HG03280 (cell line): ENCODE data around the gene CDKN2B-AS1.
"Not testable (repeated sequence)": the region's sequence is repeated elsewhere in the genome, so short reads cannot be mapped to it uniquely, and the experiment has no call there.

ENCODE experiments used
- ATAC-seq: cut with Tn5 transposase; IDR thresholded peaks from one replicate; pipeline ENCODE4 v1.9.1; 2021; ENCODE audit warnings: mild to moderate bottlenecking, moderate library complexity; ENCODE audit not compliant: unreplicated experiment

The CDKN2B-AS1 gene

DNA sequence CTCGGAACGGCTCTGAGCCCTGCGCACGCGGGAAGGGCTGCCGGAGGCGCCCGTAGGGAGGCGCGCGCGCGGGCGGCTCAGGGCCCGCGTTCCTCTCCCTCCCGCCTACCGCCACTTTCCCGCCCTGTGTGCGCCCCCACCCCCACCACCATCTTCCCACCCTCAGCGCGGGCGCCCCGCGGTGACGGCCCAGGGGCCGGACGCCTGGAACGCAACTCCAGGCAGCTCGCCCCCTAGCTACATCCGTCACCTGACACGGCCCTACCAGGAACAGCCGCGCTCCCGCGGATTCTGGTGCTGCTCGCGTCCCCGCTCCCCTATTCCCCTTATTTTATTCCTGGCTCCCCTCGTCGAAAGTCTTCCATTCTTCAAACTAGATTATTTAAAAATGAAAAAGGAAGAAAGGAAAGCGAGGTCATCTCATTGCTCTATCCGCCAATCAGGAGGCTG, at the start of gene CDKN2B-AS1:
CDKN2B-AS1 (plus strand) TSS at position 236 of the 450 bp plus-strand sequence.
- ATAC-seq: peak; percentile 41

DNA sequence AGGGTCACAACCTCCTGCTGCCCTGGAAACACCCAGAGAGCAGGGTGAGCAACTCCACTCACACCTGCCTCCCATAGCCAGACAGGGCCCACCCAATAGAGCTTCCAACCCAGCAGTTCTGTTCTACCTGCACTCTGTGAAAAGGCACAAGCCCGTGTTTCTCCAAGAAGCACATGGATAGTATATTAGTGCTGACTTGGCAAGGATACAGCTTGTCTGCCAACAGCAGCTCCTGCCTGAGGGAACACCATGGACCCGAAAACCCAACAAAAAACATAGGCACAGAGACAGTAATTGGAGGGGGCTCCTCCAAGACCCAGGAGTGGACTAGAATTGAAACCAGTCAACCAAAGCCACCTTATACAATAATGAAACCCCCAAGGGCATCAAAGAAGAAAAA, 49.0 kb upstream of the CDKN2B-AS1 start:
- ATAC-seq: no peak

DNA sequence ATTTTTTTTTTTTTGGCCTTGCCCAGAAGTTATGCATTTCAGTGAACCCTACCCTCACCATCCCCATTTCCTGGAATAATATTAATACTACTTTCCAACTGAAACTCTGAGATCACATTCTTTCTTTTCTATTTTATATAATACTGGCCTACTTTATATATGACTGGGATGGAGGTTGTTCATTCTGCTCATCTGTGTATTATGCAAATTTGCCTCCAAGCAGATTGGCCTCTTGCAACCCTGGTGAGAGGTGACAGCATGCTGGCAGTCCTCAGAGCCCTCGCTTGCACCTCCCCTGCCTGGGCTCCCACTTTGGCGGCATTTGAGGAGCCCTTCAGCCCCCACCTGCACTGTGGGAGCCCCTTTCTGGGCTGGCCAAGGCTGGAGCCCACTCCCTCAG, 35.8 kb upstream of the CDKN2B-AS1 start:
- ATAC-seq: no peak

DNA sequence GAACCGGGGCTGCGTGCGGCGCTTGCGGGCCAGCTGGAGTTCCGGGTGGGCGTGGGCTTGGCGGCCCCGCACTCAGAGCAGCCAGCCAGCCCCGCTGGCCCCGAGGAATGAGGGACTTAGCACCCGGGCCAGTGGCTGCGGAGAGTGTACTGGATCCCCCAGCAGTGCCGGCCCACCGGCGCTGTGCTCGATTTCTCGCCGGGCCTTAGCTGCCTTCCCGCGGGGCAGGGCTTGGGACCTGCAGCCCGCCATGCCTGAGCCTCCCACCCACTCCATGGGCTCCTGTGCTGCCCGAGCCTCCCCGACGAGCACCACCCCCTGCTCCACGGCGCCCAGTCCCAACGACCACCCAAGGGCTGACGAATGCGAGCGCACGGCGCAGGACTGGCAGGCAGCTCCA, 35.3 kb upstream of the CDKN2B-AS1 start:
- not testable (repeated sequence) for ATAC-seq

DNA sequence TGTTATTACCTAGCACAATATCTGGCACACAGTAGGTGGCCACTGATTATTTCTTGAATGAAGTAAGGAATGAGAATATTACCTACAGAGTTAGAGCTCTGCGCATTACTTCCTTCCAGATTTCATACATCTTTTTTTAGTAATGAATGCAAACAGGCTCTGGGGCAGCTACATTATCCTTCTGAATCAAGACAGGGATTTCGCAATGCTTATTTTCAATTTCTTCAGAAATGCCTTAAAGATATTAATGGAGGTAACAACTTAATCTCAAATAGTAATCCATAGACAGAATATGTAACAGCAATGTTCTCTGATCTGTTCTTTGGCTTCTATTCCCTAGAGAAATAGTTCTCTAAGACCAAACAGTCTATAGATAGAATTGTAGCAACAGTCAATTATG, 33.0 kb upstream of the CDKN2B-AS1 start:
- no peak for ATAC-seq

DNA sequence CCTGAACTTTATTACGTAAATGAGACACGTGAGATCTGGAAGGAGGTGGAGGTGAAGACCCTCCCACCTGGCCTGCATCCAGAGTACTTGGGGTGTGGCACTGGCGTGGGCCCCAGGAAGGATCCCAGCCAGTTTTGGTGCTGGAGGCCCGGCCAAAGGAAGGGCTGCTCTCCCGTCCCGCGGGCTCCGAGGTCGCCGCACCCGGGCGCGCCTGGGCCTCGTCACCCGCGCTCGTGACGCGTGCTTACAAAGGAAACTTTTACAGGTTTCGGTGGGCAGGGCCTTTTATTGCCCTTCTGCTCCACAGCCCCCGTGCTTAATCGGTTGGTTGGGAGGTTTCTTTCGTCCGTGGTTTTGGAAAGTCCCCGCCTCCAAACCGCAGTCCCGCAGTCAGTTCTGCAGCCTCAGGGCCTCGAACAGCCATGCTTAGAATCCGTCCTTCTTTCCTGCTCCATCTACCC, 29.6 kb upstream of the CDKN2B-AS1 start:
- peak; percentile 45 for ATAC-seq

DNA sequence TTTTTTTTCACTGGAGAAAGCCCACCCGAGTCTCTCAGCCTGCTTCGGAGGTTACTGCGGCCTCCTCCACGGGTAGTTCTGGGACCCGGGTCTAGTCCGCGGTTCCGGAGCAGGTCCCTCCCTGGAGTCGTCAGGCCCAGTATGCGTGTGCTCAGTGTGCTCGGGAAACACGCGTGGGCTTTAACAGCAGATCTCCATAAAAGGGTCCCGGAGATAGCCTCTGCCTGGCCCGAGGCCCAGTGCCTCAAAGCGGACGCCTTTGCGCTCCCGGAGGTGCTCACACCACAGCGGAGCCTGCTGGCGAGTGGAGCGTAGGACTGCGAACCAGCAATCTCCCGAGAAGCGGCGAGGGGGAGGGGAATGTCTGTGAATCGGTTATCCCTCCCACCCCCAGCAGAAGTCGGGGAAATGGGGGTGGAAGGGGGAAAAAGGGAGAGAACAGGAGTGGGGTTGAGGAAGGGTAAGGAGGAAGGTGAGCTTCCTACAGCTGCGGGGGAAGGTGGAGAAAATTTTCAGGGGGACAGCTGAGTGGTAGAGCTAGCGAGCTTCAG, 29.1 kb upstream of the CDKN2B-AS1 start:
- peak; percentile 61 for ATAC-seq

DNA sequence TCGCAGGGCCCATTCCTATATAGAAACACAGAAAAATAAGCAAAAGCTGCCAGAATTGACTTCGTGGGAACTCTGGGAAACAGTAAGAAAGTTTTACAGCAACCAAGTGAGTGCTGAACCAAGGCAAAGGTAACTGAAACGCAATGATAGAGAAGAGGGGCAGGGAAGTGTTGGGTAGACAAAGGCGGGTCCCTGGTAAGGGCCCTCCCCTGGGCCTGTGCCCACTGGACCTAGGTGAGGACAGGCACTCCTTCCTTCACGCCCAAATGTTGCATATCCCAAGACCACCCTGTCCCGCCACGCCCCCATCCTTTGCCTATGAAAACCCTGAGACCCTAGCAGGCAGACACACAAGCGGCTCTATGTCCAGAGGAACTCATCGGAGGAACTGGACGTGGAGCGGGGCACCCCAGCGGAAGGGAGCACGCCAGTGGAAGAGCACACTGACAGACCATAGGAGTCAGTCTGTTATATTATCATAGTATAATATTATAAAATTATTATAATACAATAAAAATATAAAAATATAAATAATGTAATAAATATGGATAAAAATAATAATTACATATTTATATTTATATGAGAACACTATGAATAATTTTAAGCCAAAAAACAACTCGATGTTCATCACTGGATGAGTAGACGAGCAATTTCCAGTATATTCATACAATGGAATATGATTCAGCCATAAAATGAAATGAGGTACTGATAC, 28.3 kb upstream of the CDKN2B-AS1 start:
- no peak for ATAC-seq

DNA sequence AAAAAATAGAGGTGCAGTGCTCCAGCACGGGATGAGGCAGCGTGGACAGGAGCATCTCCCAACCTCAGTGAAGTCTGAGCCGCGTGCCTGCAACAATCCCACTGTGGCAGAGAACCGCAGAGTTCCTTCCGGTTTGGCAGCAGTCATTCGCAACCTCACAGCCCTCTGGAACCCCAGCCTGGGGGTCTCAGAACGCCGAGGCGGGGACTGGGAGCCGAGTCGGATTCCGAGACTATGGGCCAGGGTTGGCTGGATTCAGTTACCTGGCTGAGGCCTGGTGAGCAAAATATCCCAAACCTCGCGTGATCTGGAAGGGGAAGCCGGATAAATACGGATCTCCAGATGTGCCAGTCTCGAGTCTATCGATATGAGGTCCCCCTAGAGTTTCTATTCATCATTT, 27.4 kb upstream of the CDKN2B-AS1 start:
- ATAC-seq: no peak

DNA sequence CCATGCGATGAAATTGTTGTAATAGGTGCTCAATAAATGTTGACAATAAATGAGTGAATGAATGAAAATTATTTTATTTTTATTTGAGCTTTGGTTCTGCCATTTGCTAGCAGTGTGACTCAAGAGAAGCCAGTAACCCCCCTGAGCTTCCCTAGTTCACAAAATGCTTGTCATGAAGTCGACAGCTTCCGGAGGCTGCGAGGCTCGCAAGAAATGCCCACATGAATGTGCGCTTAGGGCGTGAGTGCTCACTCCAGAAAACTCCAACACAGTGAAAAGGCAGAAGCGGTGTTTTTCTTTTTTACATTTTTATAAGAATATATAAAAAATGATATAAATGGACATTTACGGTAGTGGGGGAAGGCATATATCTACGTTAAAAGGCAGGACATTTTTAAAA, 26.9 kb upstream of the CDKN2B-AS1 start:
- ATAC-seq: no peak

DNA sequence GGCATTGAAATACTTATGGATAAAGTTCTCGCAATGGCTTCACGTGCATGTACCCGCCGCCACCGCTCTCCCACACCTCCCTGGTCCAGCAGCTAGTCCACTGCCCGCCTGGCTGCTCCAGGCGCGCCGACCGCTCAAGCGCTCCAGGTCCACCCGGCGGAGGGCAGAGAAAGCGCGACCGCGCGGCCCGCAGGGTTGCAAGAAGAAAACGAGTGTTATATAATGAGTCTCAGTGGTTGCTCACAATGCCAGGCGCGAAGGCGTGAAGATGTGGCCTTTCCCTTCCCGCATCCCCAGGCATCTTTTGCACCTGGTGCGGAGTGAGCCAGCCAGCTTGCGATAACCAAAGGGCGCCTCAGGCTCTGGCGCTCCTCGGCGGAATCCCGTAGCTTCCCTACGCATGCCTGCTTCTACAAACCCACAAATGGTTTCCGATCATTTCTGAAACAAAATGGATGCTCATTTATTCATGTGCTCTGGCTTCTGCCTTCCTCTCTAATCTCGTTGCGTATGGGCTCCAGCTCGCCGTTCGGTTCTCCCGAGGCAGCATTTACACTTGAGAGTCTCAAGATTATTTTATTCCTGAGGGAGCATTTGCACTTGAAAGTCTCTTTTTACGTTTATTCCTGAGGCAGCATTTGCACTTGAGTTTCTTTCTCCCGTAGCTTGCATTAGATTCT, 26.1 kb upstream of the CDKN2B-AS1 start:
- ATAC-seq: no peak

DNA sequence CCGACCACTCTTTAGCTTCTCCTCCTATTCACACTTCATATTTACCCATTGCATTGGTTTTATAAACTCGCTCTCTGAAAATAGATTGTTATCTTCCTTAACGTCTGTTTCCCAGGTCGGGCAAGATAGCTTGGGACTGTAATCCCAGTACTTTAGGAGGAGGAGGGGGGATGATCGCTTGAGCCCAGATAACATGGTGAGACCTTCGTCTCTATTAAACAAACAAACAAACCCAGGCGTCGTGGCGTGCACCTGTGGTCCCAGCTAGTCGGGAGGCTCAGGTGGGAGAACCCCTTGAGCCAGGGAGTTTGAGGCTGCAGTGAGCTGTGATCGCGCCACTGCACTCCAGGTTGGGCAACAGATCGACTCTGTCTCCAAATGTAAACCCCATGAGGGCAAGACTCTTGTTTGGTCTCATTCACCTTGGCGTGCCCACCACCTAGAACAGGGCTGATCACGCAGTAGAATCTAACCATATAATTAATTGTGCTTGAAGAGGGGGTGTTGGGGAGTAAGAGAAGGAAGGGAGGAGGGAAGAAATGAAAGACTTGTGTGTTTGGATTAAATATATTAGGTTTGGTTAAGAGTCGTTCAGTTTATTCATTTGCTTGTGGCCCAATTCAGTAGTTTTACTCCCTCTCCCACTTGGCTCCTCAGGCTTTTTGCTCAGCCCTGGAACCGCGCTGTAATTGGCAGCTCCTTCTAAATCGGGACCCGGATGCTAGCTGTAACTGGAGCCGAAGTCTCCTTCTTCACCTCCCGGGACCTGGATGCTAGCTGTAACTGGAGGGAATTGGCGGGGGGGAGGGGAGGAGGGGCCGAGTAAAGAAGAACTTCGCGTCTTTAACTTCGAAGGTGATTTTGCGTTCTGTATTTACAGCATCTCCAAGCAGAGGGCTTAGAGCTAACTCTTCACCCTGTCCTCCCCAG, 25.3 kb upstream of the CDKN2B-AS1 start:
- no peak for ATAC-seq

DNA sequence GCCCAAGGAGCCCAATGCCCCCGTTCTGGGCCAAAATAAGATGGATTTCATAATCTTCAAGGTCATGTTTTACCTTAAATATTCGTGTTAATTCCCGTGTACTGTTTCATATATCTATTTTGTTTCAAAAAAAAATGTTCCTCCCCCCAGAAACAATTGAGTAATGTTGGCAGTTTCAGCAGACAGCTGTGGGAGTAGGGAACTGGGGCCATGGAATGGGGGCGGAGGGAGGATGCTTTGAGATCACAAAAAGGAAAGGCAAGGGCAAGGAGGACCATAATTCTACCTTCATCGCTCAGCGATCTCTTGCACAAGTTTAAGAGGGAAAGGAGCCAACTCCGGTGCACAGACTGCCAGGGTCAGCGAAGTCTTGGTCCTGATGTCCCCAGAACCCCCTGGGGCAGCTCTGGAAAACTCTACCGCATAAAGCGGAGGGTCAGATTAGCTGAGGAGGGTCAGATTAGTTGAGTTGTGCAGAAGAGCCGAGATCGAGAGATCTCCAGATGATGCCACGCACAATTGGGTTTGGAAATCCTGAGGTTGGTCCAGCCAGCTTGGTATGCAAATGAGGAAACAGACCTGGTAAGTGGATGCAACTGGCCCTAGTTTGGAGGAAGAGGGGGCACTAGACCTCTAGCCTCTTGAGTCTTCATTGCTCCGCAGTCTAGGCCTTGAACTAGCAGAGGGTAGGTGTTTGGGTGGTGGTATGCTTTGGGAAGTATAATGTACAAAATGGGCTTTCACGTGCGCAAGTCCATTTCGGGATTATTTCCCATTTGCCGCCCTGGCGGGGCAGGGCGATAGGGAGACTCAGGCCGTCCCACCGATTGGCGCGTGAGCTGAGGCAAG, 24.4 kb upstream of the CDKN2B-AS1 start:
- ATAC-seq: no peak

DNA sequence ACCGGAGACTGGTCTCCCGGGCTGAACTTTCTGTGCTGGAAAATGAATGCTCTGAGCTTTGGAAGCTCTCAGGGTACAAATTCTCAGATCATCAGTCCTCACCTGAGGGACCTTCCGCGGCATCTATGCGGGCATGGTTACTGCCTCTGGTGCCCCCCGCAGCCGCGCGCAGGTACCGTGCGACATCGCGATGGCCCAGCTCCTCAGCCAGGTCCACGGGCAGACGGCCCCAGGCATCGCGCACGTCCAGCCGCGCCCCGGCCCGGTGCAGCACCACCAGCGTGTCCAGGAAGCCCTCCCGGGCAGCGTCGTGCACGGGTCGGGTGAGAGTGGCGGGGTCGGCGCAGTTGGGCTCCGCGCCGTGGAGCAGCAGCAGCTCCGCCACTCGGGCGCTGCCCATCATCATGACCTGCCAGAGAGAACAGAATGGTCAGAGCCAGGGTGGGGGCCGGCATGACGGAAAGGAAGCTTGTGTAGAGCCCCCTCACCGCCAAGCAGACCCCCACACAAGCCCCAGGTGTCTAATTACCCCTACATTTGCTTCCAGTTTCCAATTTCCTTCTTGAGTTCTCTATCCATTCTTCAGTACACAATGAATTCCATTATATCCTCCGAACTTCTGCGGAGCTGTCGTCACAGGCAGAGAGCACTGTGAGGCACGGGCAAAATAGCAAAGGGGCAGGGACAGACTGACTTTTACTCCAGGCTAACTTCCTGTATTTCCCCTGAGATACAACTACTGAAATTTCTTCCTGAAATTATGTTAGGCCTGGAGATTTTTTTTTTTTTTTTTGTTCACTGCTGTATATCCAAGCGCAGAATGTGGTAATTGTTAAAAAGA, 23.6 kb upstream of the CDKN2B-AS1 start:
- ATAC-seq: no peak

DNA sequence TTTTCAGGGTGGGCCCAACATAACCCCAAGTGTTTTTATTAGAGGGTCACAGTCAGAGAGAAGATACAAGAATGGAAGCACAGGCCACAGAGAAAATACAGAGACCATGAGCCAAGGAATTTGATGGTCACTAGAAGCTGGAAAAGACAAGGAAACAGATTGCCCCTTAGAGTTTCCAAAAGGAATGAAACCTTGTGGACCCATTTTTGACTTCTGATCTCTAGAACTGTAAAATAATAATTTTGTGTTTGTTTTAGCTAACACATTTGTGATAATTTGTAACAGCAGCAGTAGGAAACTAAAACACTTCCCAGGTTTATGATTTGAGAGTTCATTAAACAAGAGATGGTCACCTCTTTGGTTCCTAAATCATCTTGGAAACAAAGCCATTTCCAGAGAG, 22.2 kb upstream of the CDKN2B-AS1 start:
- ATAC-seq: no peak

DNA sequence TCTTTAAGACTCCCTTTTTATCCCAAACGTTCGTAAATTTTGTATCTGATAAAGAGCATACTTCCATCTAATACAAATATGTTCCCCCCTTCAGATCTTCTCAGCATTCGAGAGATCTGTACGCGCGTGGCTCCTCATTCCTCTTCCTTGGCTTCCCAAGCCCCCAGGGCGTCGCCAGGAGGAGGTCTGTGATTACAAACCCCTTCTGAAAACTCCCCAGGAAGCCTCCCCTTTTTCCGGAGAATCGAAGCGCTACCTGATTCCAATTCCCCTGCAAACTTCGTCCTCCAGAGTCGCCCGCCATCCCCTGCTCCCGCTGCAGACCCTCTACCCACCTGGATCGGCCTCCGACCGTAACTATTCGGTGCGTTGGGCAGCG, 20.3 kb upstream of the CDKN2B-AS1 start:
- no peak for ATAC-seq

DNA sequence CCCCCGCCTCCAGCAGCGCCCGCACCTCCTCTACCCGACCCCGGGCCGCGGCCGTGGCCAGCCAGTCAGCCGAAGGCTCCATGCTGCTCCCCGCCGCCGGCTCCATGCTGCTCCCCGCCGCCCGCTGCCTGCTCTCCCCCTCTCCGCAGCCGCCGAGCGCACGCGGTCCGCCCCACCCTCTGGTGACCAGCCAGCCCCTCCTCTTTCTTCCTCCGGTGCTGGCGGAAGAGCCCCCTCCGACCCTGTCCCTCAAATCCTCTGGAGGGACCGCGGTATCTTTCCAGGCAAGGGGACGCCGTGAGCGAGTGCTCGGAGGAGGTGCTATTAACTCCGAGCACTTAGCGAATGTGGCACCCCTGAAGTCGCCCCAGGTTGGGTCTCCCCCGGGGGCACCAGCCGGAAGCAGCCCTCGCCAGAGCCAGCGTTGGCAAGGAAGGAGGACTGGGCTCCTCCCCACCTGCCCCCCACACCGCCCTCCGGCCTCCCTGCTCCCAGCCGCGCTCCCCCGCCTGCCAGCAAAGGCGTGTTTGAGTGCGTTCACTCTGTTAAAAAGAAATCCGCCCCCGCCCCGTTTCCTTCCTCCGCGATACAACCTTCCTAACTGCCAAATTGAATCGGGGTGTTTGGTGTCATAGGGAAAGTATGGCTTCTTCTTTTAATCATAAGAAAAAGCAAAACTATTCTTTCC, 19.7 kb upstream of the CDKN2B-AS1 start:
- no peak for ATAC-seq

DNA sequence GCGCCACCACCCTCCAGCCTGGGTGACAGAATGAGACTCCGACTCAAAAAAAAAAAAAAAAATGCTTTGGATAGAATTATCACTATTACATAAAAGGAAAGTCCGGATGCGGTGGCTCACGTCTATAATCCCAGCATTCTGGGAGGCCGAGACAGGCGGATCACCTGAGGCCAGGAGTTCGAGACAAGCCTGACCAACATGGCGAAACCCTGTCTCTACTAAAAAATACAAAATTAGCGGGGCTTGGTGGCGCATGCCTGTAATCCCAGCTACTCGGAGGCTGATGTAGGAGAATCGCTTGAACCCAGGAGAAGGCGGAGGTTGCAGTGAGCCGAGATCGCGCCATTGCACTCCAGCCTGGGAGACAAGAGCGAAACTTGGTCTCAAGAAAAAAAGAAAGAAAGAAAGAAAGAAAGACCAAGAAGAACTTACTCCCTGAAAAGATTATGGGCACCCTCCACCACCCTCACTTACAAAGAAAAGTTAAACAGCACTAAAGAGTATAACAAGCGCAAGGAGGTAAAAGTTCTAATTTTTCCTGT, 18.2 kb upstream of the CDKN2B-AS1 start:
- no peak for ATAC-seq
